Spinal cord (tissue), 10 donors: ENCODE data around the gene DLG5. TPM values are rescaled to one million over a fixed set of nuclear protein-coding genes. Genes with fewer than 3 reads are reported as not detected.

Experiments
- DNase-seq, 6 donors: peaks; one replicate each; pipeline versions ENCODE4 v3.0.0 to v3.0.0-alpha.2; 2013 to 2015; ENCODE audit warnings: low spot score in 6 of 6, low read depth in 4 of 6
- H3K27ac ChIP-seq: one replicate; pipeline ENCODE4 v1.5.1; 2013; ENCODE audit warnings: low read depth, low read length, control low read depth
- H3K27me3 ChIP-seq: one replicate; pipeline ENCODE4 v1.6.1; 2013; ENCODE audit warnings: low read length; ENCODE audit not compliant: control insufficient read depth, insufficient read depth
- H3K36me3 ChIP-seq: one replicate; pipeline ENCODE4 v1.6.1; 2013; ENCODE audit warnings: low read length; ENCODE audit not compliant: control insufficient read depth, insufficient read depth
- H3K4me1 ChIP-seq: one replicate; pipeline ENCODE4 v1.6.1; 2013; ENCODE audit warnings: low read length; ENCODE audit not compliant: control insufficient read depth, insufficient read depth
- H3K4me3 ChIP-seq: one replicate; pipeline ENCODE4 v1.5.1; 2013; ENCODE audit warnings: low read depth, low read length, control low read depth
- H3K9me3 ChIP-seq: one replicate; pipeline ENCODE4 v1.6.1; 2013; ENCODE audit warnings: low read length; ENCODE audit not compliant: control insufficient read depth, insufficient read depth
- WGBS: methylation state at CpG from one replicate; pipeline ENCODE4 v1.1.5; 2013; ENCODE audit warnings: missing lambda C conversion rate; ENCODE audit not compliant: insufficient coverage; 5-methylcytosine and 5-hydroxymethylcytosine counted together
- long read RNA-seq, 4 donors: transcript quantifications; one replicate each; lab custom pipeline, GENCODE V29; 2026
- polyA plus RNA-seq, 2 donors: library from polyadenylated mRNA; unstranded; fragments of 120-200 nt; gene quantifications; one replicate each; pipeline ENCODE4 v1.2.1, GENCODE V29; 2013; ENCODE audit not compliant: insufficient read length in 2 of 2
- total RNA-seq, 2 donors: library from RNA; depleted of rRNA in 1 of 2; stranded (reverse); fragments of 120-200 nt in 1 of 2; fragments of >200 nt in 1 of 2; gene quantifications; one replicate each; pipeline versions ENCODE4 v1.2.3 to v1.2.4, GENCODE V29; 2013 to 2014
- donor health status: healthy.

The DLG5 gene, protein sequence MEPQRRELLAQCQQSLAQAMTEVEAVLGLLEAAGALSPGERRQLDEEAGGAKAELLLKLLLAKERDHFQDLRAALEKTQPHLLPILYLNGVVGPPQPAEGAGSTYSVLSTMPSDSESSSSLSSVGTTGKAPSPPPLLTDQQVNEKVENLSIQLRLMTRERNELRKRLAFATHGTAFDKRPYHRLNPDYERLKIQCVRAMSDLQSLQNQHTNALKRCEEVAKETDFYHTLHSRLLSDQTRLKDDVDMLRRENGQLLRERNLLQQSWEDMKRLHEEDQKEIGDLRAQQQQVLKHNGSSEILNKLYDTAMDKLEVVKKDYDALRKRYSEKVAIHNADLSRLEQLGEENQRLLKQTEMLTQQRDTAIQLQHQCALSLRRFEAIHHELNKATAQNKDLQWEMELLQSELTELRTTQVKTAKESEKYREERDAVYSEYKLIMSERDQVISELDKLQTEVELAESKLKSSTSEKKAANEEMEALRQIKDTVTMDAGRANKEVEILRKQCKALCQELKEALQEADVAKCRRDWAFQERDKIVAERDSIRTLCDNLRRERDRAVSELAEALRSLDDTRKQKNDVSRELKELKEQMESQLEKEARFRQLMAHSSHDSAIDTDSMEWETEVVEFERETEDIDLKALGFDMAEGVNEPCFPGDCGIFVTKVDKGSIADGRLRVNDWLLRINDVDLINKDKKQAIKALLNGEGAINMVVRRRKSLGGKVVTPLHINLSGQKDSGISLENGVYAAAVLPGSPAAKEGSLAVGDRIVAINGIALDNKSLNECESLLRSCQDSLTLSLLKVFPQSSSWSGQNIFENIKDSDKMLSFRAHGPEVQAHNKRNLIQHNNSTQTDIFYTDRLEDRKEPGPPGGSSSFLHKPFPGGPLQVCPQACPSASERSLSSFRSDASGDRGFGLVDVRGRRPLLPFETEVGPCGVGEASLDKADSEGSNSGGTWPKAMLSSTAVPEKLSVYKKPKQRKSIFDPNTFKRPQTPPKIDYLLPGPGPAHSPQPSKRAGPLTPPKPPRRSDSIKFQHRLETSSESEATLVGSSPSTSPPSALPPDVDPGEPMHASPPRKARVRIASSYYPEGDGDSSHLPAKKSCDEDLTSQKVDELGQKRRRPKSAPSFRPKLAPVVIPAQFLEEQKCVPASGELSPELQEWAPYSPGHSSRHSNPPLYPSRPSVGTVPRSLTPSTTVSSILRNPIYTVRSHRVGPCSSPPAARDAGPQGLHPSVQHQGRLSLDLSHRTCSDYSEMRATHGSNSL (N-terminal part only)
- total RNA-seq (10 to 100 TPM; 27.5 to 33.4 TPM), polyA plus RNA-seq (10 to 100 TPM; 69.3 to 78.5 TPM)
- long read RNA-seq, donor 1, full-length matches to known transcripts = 3 of 3,843 reads
- long read RNA-seq, donor 1, partial matches to known transcripts = 2,978 of 3,843 reads
- long read RNA-seq, donor 1, other reads (novel, unspliced or antisense) = 862 of 3,843 reads
- long read RNA-seq, donor 2 = 0 reads
- long read RNA-seq, donor 3, partial matches to known transcripts = 5 of 5 reads
- long read RNA-seq, donor 3, other reads (novel, unspliced or antisense) = 0 of 5 reads
- long read RNA-seq, donor 4, full-length matches to known transcripts = 1 of 21,810 reads
- long read RNA-seq, donor 4, partial matches to known transcripts = 20,274 of 21,810 reads
- long read RNA-seq, donor 4, other reads (novel, unspliced or antisense) = 1,535 of 21,810 reads

DNA sequence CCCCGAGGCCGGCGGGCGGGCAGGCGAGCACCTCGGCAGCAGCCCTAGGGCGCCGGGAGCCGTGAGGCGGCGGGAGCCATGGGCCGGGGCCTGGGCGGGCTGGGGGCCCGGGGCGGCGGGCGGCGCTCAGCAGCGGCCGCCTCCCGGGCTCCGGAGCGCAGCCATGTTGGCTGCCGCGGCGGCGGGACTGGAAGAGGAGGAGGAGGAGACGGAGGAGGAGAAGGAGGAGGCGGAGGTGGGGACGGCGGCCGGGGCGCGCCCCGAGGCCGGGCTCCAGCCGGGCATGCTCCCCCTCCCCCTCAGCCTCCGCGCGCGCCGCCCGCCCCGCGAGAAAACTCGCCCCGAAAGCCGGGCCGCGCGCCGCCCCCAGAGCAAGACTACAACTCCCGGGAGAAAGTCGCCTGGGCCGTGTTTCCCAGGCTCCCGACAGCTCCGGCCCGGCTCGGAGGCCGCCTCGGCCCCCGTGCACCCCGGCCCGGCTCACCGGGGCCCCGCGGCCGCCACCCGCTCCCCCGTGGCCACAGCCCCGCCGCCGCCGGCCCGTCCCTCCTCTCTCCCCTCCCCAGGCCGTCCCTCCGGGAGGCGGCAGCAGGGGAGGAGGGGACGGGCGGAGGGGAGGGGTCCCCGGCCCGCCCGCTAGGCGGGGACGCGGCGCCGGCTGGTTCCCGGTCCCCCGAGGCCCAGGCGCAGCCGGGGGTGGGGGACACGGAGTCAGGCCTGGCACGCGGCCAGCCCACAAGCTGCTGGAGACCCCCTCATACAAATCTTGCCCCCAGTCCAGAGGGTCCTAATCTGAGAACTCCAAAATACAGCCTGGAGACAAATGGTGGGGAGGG is at the start of gene DLG5:
TSS of gene DLG5 (minus strand) at position 190 of the 836 bp plus-strand sequence. CDS start 235 bp downstream, outside the sequence.
- DNase-seq = peak in 3 of 6 donors; percentile 32 to 85 (median 81)
- H3K9me3 ChIP-seq = no peaks in the 10 kb centered on the region
- under 1% methylated on average over 76 of the region's 95 CpGs for WGBS
- peak within 1 kb of the TSS; percentile 67 for H3K27ac ChIP-seq
- H3K27me3 ChIP-seq = no peaks in the 10 kb centered on the region
- H3K4me1 ChIP-seq = peaks cover 34% of the 10 kb centered on the region
- H3K4me3 ChIP-seq = peak within 1 kb of the TSS; percentile 60
- H3K36me3 ChIP-seq = peaks cover 10% of the 10 kb centered on the region

DNA sequence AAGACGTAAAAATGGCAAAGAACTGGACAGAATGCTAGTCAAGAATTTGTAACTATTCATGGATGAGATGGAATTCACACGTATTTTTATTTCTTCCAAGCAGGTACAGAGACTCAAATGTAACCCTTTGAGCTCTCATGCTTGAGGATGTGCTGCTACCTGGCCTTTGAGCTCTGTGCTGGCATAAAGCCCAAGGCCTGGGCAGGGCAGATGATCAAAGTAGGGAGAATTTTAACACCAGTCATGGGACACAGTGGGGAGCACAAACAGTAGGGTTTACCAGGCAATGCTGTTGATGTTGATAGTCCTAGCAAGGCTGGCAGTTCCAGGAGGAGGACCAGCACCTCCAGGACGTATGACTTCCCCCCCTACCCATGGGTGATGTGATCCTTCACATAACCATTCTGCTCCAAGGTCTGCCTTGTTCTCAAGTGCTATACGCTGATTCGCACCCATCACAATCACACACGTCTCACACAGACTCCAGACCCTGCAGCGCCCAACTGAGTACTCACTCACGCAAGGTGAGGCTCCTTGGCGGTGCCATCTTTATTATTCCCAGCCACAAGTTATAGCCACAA is 48.6 kb upstream of the DLG5 start:
- Histone ChIP-seq H3K36me3 (peaks cover 45% of the 10 kb centered on the region), H3K9me3 (no peaks in the 10 kb centered on the region), H3K4me1 (peaks cover 6% of the 10 kb centered on the region), H3K27me3 (no peaks in the 10 kb centered on the region), H3K4me3 (no peak overlapping the region), H3K27ac (no peak overlapping the region)
- WGBS = 95% methylated on average over 8 of the region's 9 CpGs
- DNase-seq = no peak

DNA sequence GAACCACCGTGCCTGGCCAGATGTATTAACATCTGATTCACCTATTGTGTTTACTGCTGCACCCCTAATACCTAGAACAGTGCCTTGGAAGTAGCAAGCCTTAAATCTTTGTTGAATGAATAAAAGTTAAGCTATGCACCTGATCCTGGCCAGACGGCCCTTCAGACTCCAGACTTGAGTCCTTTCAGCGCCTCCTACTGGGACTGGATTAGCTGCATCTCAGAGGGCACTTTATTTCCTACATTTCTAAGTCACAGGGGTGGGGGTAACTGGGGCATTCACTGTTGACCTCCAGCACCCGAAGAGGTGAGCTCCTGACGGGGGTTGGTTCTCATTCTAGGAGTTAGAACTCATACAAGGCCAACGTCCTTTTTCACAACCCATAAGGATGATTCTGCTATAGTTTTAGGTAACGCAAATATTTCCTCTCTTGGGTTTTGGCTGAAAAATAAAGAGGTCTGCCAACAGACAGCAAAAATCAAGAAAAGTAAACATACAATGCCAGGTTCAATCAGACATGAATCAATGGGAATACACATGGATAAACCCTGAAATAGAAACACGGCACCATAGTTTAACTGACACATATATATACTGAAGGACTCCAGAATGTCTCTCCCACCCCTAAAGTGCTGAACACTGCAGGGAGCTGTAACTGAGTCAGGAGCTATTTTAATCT is 48.0 kb upstream of the DLG5 start:
- H3K9me3 ChIP-seq = no peaks in the 10 kb centered on the region
- no peak overlapping the region for H3K27ac ChIP-seq
- no peaks in the 10 kb centered on the region for H3K27me3 ChIP-seq
- H3K4me3 ChIP-seq = no peak overlapping the region
- peaks cover 6% of the 10 kb centered on the region for H3K4me1 ChIP-seq
- DNase-seq = peak in 1 of 6 donors; percentile 43
- H3K36me3 ChIP-seq = peaks cover 41% of the 10 kb centered on the region
- WGBS = 51% methylated on average over 2 of the region's 8 CpGs

DNA sequence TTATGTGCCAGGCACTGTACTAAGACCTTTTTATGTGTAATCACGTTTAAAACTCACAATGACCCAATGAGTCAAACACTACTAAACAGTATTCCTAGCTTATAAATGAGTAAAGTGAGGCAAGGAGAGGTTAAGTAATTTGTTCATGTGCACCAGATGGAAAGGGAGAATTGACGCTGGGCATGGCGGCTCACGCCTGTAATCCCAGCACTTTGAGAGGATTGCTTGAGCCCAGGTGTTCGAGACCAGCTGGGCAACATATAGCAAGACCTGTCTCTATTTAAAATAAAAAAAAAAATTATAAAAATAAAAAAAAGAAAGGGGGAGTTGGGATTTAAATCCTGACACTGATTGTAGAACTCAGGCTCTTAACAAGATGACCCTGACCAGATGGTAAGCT is 46.7 kb upstream of the DLG5 start:
- WGBS = 73% methylated on average over 3 of the region's 5 CpGs
- H3K4me1 ChIP-seq = peaks cover 5% of the 10 kb centered on the region
- peaks cover 28% of the 10 kb centered on the region for H3K36me3 ChIP-seq
- no peaks in the 10 kb centered on the region for H3K27me3 ChIP-seq
- H3K27ac ChIP-seq = no peak overlapping the region
- H3K9me3 ChIP-seq = no peaks in the 10 kb centered on the region
- DNase-seq = no peak
- H3K4me3 ChIP-seq = no peak overlapping the region

DNA sequence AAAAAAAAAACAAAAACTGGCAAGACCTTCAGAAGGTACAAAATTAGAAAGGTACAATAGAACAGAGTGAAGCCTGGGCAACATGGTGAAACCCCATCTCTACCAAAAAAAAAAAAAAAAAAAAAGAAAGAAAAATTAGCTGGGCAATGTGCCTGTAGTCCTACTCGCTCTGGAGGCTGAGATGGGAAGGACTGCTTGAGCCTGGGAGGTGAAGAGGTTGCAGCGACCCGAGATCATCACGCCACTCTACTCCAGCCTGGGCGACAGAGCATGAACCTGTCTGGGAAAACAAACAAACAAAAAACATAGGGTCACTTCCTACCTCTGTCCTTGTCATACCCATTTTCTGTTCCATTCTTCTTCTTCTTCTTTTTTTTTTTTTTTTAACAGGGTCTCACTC is 45.6 kb upstream of the DLG5 start:
- H3K27ac ChIP-seq = no peak overlapping the region
- H3K36me3 ChIP-seq = peaks cover 18% of the 10 kb centered on the region
- H3K27me3 ChIP-seq = no peaks in the 10 kb centered on the region
- 83% methylated on average over 3 of the region's 5 CpGs for WGBS
- H3K9me3 ChIP-seq = no peaks in the 10 kb centered on the region
- DNase-seq = no peak
- peaks cover 13% of the 10 kb centered on the region for H3K4me1 ChIP-seq
- no peak overlapping the region for H3K4me3 ChIP-seq

DNA sequence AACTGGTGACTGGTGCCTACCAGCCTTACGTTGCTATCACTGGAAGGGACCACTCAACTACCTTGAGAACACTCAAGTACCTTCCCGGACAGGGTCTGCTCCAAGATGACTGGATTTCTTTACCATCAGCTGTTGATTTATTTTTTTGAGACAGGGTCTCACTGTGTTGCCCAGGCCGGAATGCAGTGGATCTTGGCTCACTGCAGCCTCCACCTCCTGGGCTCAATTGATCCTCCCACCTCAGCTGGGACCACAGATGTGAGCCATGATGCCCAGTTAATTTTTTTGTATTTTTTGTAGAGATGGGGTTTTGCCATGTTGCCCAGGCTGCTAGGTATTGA is 45.2 kb upstream of the DLG5 start:
- WGBS = 100% methylated on average over 3 of the region's 3 CpGs
- no peak for DNase-seq
- no peak overlapping the region for H3K4me3 ChIP-seq
- H3K9me3 ChIP-seq = no peaks in the 10 kb centered on the region
- no peak overlapping the region for H3K27ac ChIP-seq
- peaks cover 17% of the 10 kb centered on the region for H3K4me1 ChIP-seq
- H3K36me3 ChIP-seq = peaks cover 14% of the 10 kb centered on the region
- no peaks in the 10 kb centered on the region for H3K27me3 ChIP-seq

DNA sequence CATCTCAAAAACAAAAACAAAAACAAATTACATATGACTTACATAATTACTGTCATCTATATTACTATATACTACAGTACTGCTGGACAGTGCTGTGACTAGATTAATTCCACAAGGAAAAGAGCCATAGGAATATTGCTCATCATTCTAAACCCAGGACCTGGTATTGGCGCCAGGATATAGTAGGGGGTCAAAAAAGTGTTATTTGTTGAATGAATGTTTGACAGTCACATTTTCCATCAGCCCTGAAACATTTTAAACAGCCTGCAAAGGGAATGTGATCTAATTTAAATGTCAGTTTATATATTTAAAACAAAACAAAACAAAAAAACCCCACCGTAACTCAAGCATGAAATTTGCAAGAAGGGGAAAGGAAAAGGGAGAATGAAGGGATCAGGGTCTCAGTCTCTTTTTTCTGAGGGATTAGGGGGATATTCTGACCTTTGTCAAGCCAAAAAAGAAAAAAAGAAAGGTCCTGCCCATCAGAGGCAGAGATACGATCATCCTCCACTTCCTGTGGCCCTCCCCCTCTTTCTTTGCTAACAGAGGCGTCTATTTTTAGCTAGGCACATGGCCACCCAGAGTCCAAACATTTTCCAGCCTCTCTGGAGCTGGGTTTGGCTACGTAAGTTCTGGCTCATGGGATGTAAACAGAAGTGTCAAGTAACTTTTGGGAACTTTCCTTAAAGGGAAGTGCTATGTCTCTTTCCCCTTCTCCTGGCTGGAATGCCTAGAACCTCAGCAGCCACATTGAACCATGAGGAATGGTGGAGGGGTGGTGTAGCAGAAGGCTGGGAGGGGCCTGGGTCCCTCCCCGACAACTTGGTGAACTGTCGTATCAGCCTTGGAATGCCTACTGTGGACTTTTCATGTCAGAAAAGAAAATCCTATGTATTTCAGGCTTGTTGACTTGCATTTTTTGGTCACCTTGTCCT is 44.6 kb upstream of the DLG5 start:
- Histone ChIP-seq H3K4me3 (no peak overlapping the region), H3K9me3 (no peaks in the 10 kb centered on the region), H3K27me3 (no peaks in the 10 kb centered on the region), H3K36me3 (peaks cover 8% of the 10 kb centered on the region), H3K27ac (no peak overlapping the region), H3K4me1 (peaks cover 17% of the 10 kb centered on the region)
- peak in 1 of 6 donors; percentile 62 for DNase-seq
- WGBS = 70% methylated on average over 4 of the region's 7 CpGs
